Forelimb muscle (tissue), 1 donor: ENCODE data around the gene GLIS1. TPM values are rescaled to one million over a fixed set of nuclear protein-coding genes. Genes with fewer than 3 reads are reported as not detected.

Experiments used
- DNase-seq: peaks from one replicate; pipeline ENCODE4 v3.0.0-alpha.2; 2013; ENCODE audit warnings: low read depth
- polyA plus RNA-seq: library from polyadenylated mRNA; unstranded; fragments of 120-200 nt; gene quantifications from one replicate; pipeline ENCODE4 v1.2.1, GENCODE V29; 2013; ENCODE audit not compliant: insufficient read length

The GLIS1 gene
- polyA plus RNA-seq, 1 donor, result 0.06 TPM

- no peak for DNase-seq
Observed at GRCh38 chr1:53638360-53639035, 100.5 kb downstream of the GLIS1 start.

DNA sequence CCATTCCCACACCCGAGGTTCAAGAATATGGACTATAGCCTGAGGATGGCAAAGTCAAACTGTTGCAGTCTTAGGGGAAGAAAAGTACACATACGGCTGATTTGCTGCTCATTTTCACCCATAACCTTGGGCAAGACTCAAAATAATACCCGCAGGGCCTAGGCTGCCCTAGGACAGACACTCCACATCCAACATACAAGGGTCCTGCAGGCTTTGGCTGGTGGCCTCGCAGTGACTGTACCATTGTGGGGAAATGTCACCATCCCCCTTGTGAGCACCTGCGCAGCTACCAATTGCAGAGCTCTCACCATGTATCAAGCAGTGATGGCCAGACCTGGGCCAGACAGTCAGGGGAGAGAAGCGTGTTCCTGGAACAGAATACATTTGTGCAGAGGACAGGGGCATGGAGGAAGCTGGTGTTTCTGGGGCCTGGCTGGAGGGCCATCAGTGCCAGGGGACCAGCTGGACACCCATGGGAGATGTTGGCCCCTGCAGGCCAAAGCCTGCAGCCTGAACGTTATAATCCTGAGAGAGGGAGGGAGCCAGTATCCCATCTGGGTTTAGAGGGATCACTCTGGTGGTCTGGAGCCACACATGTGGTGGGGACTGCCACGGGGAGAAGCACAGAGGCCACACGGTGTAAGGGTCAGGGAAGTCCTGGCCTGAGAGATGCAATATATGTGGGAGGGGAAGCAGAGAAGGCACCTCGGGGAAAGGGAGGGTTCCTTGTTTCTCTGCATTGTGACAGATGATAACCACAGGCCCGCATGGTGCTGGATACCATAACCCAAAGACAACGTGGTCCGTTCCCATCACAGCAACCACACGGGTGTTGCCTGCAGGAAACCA lies 101.2 kb downstream of the GLIS1 start:
- DNase-seq, result no peak

DNA sequence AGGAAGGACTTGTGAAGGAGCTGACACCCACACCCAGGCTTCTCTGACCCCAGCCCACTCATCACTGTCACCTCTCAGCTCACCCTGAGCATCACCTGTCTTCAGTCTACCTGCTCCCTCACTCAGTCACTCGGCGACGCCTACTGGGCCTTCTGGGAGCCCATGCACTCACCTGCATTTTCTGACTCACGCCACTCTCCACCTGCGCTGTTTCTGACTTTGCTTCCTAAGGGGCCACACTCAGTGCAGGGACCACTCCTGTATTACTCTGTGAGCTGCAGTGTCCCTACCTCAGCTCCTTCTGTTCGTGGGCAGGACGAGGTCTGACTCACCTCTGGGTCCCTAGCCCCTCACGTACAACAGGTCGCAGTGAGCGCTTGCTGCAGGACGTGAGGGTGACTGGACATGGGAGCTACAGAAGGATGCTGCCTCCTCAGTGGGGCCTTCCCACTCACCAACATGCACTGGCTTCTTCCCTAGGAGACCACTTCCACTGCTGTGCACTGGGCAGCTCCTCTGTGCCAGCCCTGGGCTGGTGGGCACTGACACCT lies 102.3 kb downstream of the GLIS1 start:
- DNase-seq, result no peak

GRCh38 chr1:53634571-53634979 lies 104.4 kb downstream of the GLIS1 start:
- no peak for DNase-seq

DNA sequence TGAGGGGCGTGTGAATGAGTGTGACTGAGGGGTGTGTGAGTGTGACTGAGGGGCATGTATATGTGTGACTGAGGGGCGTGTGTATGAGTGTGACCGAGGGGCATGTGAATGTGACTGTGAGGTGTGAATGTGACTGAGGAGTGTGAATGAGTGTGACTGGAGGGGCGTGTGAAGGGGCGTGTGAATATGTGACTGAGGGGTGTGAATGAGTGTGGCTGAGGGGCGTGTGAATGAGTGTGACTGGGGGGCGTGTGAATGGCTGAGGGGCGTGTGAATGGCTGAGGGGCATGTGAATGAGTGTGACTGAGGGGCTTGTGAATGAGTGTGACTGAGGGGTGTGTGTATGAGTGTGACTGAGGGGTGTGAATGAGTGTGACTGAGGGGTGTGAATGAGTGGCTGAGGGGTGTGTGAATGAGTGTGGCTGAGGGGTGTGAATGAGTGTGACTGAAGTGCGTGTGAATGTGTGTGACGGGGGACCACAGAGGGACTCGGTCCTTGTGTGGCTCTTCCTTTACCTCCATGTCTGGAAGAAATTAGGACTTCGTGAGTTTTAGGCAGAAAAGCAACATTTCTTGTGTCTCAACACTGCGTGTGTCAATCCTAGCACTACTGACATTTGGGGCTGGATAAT lies 105.8 kb downstream of the GLIS1 start:
- no peak for DNase-seq

GRCh38 chr1:53631622-53632310 lies 107.2 kb downstream of the GLIS1 start:
- no peak for DNase-seq

- DNase-seq, result no peak
Observed at GRCh38 chr1:53629101-53629691, 109.8 kb downstream of the GLIS1 start.

DNA sequence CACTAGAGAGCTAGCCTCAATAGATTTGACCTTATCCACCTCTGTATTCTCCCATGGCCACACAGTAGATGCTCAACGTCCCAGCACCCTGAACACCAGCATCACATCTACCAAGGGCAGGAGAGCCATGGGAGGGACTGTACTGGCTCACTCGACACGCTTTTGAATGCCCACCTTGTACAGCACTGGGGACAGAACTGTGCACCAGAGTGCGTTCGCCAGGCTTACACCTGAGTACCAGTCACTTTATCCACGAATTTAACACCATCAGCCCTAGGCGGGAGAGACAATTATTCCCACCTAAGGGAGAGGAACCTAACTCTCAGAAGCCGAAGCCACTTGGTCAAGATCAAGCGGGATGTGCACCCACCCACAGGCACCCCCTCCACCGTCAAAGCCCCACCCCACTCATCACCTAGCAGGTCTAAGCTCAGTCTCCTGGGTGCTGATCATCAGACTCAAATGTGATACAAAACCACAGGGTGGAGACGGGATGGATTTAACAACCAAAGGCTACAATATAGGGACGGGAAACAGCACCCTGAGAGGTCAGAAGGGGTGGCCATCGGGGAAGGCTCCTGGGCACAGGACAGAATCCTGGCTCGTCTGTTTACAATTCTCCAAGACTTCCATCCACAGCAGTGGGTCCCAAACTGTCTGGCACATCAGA lies 110.5 kb downstream of the GLIS1 start:
- DNase-seq, result no peak

DNA sequence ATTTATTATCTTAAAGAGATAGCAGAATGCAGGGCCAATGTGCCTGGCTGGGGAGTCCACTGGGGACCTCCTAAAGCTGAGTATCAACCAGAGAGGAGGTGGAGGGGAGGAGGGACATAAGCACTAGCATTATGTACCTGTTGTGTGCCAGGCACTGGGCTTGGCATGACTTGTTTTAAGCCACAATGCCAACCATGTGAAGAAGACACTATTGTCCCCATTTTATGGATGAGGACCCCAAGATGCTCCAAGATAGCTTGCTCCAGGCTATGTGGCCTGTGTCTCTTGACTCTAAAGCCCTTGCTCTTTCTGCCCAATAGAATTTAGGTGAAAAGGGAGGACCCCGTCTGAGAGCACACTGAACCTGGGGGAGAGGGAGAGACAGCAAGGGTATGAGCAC lies 111.3 kb downstream of the GLIS1 start:
- DNase-seq, result no peak

DNA sequence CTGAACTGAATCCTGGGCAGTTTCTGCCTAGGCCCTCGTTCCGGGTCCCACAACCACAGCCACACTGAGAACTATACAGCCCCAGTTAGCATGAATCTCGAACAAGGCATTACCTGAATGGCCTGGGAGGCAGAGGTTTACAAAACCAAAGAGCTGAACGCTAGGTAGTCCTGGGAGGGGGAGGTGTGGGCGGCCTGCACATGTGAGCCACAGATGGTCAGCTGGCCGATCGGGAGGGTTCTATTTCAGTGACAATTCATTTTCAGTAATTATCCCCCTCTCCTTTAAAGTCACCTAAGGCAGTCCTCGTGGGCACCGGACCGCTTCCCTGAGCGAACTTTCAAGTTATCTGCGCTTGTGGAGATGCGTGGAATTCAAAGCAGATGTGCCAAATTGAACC lies 111.9 kb downstream of the GLIS1 start:
- DNase-seq, result no peak

DNA sequence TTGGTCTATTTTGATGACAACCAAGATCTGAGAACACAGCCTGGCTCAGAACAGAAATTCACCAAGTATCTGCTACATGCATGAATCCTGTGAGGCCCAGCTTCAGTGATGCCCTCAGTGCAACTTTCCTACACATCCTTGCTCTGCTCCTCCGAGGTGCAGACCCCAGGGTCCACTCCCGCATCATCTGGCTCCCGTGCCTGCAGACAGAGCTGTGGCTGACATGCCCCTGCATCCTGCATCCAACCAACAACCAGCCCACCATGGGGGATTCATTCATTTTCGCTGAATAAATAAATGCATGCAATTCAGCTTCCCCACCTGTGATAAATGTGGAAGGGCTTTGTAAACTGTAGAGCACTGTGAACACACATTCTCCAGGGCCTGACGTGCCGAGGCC lies 112.3 kb downstream of the GLIS1 start:
- DNase-seq, result no peak

GRCh38 chr1:53625766-53626520 lies 113.0 kb downstream of the GLIS1 start:
- DNase-seq, result no peak

GRCh38 chr1:53625049-53625448 lies 113.9 kb downstream of the GLIS1 start:
- no peak for DNase-seq

GRCh38 chr1:53622531-53622930 lies 116.4 kb downstream of the GLIS1 start:
- no peak for DNase-seq

GRCh38 chr1:53621144-53621543 lies 117.8 kb downstream of the GLIS1 start:
- DNase-seq, result no peak

GRCh38 chr1:53620061-53620855 lies 118.7 kb downstream of the GLIS1 start:
- no peak for DNase-seq

GRCh38 chr1:53619367-53620060 lies 119.5 kb downstream of the GLIS1 start:
- DNase-seq, result no peak

DNA sequence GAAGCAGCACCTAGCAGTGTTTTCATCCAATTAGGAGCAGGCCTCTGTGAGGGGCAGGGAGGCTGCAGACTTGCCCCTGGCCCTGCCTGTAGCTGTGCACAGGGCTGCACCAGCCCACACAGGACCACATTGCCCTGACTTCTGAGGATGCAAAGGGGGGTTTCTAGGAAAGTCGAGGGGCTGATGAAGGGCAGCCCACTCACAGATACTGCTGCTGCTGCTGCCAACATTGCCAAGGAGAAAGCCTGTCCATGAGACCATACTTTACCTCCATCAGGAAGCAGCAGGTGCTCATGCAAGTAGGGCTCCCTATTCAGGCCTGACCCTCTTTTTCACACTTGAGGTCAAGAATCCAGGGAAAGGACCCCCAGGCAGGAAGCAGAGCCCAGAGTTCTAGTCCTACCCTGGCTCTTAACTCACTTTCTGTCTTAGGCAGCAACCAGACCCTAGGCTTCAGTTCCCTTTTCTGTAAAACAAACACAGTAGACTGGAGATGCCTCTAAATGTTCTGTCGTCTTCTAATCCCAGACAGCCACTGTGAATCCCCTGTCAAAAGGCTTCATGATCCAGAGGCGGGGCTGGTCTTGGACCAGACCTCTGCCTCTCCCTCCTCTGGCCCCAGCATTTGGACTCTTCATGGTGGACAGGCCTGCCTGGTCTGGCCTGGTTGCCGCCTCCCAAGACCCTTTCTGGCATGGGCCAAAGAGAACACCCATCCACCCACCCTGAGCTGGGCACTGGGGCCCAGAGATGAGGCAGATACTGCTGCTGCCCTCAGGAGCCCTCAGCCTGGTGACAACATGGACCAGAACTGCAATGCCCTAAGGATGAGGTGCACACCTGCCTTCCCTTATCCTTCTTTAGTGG lies 120.2 kb downstream of the GLIS1 start:
- DNase-seq, result no peak
